Osteocyte (in vitro differentiated cells): Measurements from ENCODE around the gene HOTAIR. TPM values are rescaled to one million over a fixed set of nuclear protein-coding genes. Genes with fewer than 3 reads are reported as not detected.

ENCODE experiments used
- DNase-seq: peaks from one replicate; pipeline ENCODE4 v3.0.0; 2021; ENCODE audit warnings: mixed read lengths; ENCODE audit not compliant: unreplicated experiment; ENCODE audit errors: extremely low spot score
- H3K27ac Mint-ChIP-seq: one replicate; pipeline ENCODE4 v1.8.0; 2021; ENCODE audit warnings: mild to moderate bottlenecking, mixed read lengths; ENCODE audit not compliant: unreplicated experiment
- H3K27me3 Mint-ChIP-seq: one replicate; pipeline ENCODE4 v1.8.0; 2021; ENCODE audit warnings: mixed read lengths; ENCODE audit not compliant: unreplicated experiment
- H3K36me3 Mint-ChIP-seq: one replicate; pipeline ENCODE4 v1.8.0; 2021; ENCODE audit warnings: mixed read lengths; ENCODE audit not compliant: unreplicated experiment
- H3K4me1 Mint-ChIP-seq: one replicate; pipeline ENCODE4 v1.8.0; 2021; ENCODE audit warnings: mixed read lengths; ENCODE audit not compliant: unreplicated experiment
- H3K4me3 Mint-ChIP-seq: one replicate; pipeline ENCODE4 v1.8.0; 2021; ENCODE audit warnings: mild to moderate bottlenecking, moderate library complexity, mixed read lengths; ENCODE audit not compliant: unreplicated experiment
- H3K9me3 Mint-ChIP-seq: one replicate; pipeline ENCODE4 v1.8.0; 2021; ENCODE audit warnings: mixed read lengths; ENCODE audit not compliant: unreplicated experiment
- CTCF ChIP-seq: fragments of 200-600 bp; sonication (generic); IDR thresholded peaks from 2 replicates; pipeline ENCODE4 v1.5.0; 2021; ENCODE audit warnings: antibody characterized with exemption, mild to moderate bottlenecking, moderate library complexity
- total RNA-seq: library from RNA; stranded (reverse); gene quantifications from 2 replicates; pipeline ENCODE4 v1.2.1, GENCODE V29; 2021

Gene HOTAIR
- total RNA-seq, 1 donor from 2014 or later, result not detected

- no peaks in the 10 kb centered on the region for H3K9me3 Mint-ChIP-seq
- no peak overlapping the region for H3K27ac Mint-ChIP-seq
- peaks cover 7% of the 10 kb centered on the region for H3K4me1 Mint-ChIP-seq
- H3K36me3 Mint-ChIP-seq, result no peaks in the 10 kb centered on the region
- H3K4me3 Mint-ChIP-seq, result no peak overlapping the region
- H3K27me3 Mint-ChIP-seq, result peaks cover 91% of the 10 kb centered on the region
- TF ChIP-seq CTCF, result no peak
- DNase-seq, result peak; percentile 76
Measured at GRCh38 chr12:53940443-53941014, 34.2 kb downstream of the HOTAIR start.

- H3K27ac Mint-ChIP-seq, result no peak overlapping the region
- no peak for TF ChIP-seq CTCF
- H3K4me1 Mint-ChIP-seq, result peaks cover 9% of the 10 kb centered on the region
- H3K9me3 Mint-ChIP-seq, result no peaks in the 10 kb centered on the region
- no peak overlapping the region for H3K4me3 Mint-ChIP-seq
- no peaks in the 10 kb centered on the region for H3K36me3 Mint-ChIP-seq
- DNase-seq, result peak; percentile 81
- H3K27me3 Mint-ChIP-seq, result peaks cover 91% of the 10 kb centered on the region
Measured at GRCh38 chr12:53939141-53940108, 35.3 kb downstream of the HOTAIR start.

- peaks cover 91% of the 10 kb centered on the region for H3K27me3 Mint-ChIP-seq
Measured at GRCh38 chr12:53938326-53939140, 36.2 kb downstream of the HOTAIR start, which contains the start of gene HOXC13. TSS of gene HOXC13 (plus strand) at chr12:53938831. CDS start at chr12:53938907, 76 bp downstream.

GRCh38 chr12:53937596-53938325 lies 37.0 kb downstream of the HOTAIR start:
- H3K27ac Mint-ChIP-seq, result no peak overlapping the region
- H3K4me3 Mint-ChIP-seq, result no peak overlapping the region
- H3K4me1 Mint-ChIP-seq, result peaks cover 9% of the 10 kb centered on the region

More at GRCh38 chr12:53938326-53939140, 36.2 kb downstream of the HOTAIR start, which contains the start of gene HOXC13:
- Mint-ChIP-seq H3K36me3 (no peaks in the 10 kb centered on the region), H3K4me3 (no peak within 1 kb of the TSS), H3K9me3 (no peaks in the 10 kb centered on the region), H3K4me1 (peaks cover 9% of the 10 kb centered on the region), H3K27ac (no peak within 1 kb of the TSS)
- peak; percentile 84 for DNase-seq
- TF ChIP-seq CTCF, result no peak

More at GRCh38 chr12:53937596-53938325, 37.0 kb downstream of the HOTAIR start:
- peak; percentile 57 for DNase-seq
- H3K36me3 Mint-ChIP-seq, result no peaks in the 10 kb centered on the region
- TF ChIP-seq CTCF, result no peak
- no peaks in the 10 kb centered on the region for H3K9me3 Mint-ChIP-seq
- H3K27me3 Mint-ChIP-seq, result peaks cover 91% of the 10 kb centered on the region
